ENCODE data around the gene MYL5. TPM values are rescaled to one million over a fixed set of nuclear protein-coding genes. Genes with fewer than 3 reads are reported as not detected.

The MYL5 gene
- total RNA-seq, 1 donor from 2014 or later, result 17.5 TPM

GRCh38 chr4:653080-653821 is 21.1 kb upstream of the MYL5 start:
- DNase-seq (ENCODE audit: low read depth) (no peak), FAIRE-seq (no peak)
- Histone ChIP-seq H3K9me3 (ENCODE audit: insufficient read depth, low read depth, low read length) (peaks cover 2% of the 10 kb centered on the region), H3K4me2 (ENCODE audit: low read length) (no peak overlapping the region), H3K27ac (ENCODE audit: low read depth, low read length) (no peak overlapping the region), H3K36me3 (ENCODE audit: insufficient read depth, low read length) (no peaks in the 10 kb centered on the region), H2AFZ (ENCODE audit: low read depth, low read length) (no peak overlapping the region), H3K27me3 (ENCODE audit: insufficient read depth, low read length) (peaks cover 4% of the 10 kb centered on the region), H4K20me1 (ENCODE audit: insufficient read depth, low read length) (no peaks in the 10 kb centered on the region), H3K4me1 (ENCODE audit: insufficient read depth, low read length) (no peaks in the 10 kb centered on the region), H3K79me2 (ENCODE audit: insufficient read depth, low read length) (no peaks in the 10 kb centered on the region), H3K4me3 (ENCODE audit: insufficient read depth, low read depth, low read length) (no peak overlapping the region), H3K9ac (ENCODE audit: low read length) (no peak overlapping the region)
- Mint-ChIP-seq H3K27ac (ENCODE audit: unreplicated experiment) (no peak overlapping the region), H3K4me1 (ENCODE audit: low read depth, unreplicated experiment) (no peaks in the 10 kb centered on the region), H3K27me3 (ENCODE audit: low read depth, unreplicated experiment) (peaks cover 21% of the 10 kb centered on the region), H3K36me3 (ENCODE audit: low read depth, unreplicated experiment) (no peaks in the 10 kb centered on the region), H3K4me3 (ENCODE audit: unreplicated experiment) (no peak overlapping the region), H3K9me3 (ENCODE audit: unreplicated experiment) (peaks cover 3% of the 10 kb centered on the region)
- TF ChIP-seq CTCF (IDR thresholded peaks at IDR 0.05; ENCODE audit: insufficient read depth, low read depth, low read length) (no peak), EZH2 (IDR thresholded peaks at IDR 0.05; ENCODE audit: insufficient read depth, low read length) (no peak)

- Histone ChIP-seq H4K20me1 (ENCODE audit: insufficient read depth, low read length) (no peaks in the 10 kb centered on the region), H3K4me2 (ENCODE audit: low read length) (no peak overlapping the region), H3K9me3 (ENCODE audit: insufficient read depth, low read depth, low read length) (peaks cover 8% of the 10 kb centered on the region), H2AFZ (ENCODE audit: low read depth, low read length) (no peak overlapping the region), H3K9ac (ENCODE audit: low read length) (no peak overlapping the region), H3K4me1 (ENCODE audit: insufficient read depth, low read length) (no peaks in the 10 kb centered on the region), H3K79me2 (ENCODE audit: insufficient read depth, low read length) (no peaks in the 10 kb centered on the region), H3K27ac (ENCODE audit: low read depth, low read length) (no peak overlapping the region), H3K27me3 (ENCODE audit: insufficient read depth, low read length) (peaks cover 4% of the 10 kb centered on the region), H3K4me3 (ENCODE audit: insufficient read depth, low read depth, low read length) (no peak overlapping the region), H3K36me3 (ENCODE audit: insufficient read depth, low read length) (no peaks in the 10 kb centered on the region)
- Mint-ChIP-seq H3K27ac (ENCODE audit: unreplicated experiment) (no peak overlapping the region), H3K27me3 (ENCODE audit: low read depth, unreplicated experiment) (peaks cover 21% of the 10 kb centered on the region), H3K9me3 (ENCODE audit: unreplicated experiment) (peaks cover 3% of the 10 kb centered on the region), H3K4me1 (ENCODE audit: low read depth, unreplicated experiment) (no peaks in the 10 kb centered on the region), H3K36me3 (ENCODE audit: low read depth, unreplicated experiment) (no peaks in the 10 kb centered on the region), H3K4me3 (ENCODE audit: unreplicated experiment) (no peak overlapping the region)
- no peak for DNase-seq (ENCODE audit: low read depth)
- TF ChIP-seq EZH2 (IDR thresholded peaks at IDR 0.05; ENCODE audit: insufficient read depth, low read length) (no peak), CTCF (IDR thresholded peaks at IDR 0.05; ENCODE audit: insufficient read depth, low read depth, low read length) (no peak)
- FAIRE-seq, result no peak
These were observed 20.4 kb upstream of the MYL5 start for GRCh38 chr4:653831-654502.

GRCh38 chr4:654503-654845 is 19.9 kb upstream of the MYL5 start:
- H4K20me1 ChIP-seq (ENCODE audit: insufficient read depth, low read length), result no peaks in the 10 kb centered on the region
- H3K79me2 ChIP-seq (ENCODE audit: insufficient read depth, low read length), result no peaks in the 10 kb centered on the region
- H3K4me3 Mint-ChIP-seq (ENCODE audit: unreplicated experiment), result no peak overlapping the region
- H3K27ac Mint-ChIP-seq (ENCODE audit: unreplicated experiment), result no peak overlapping the region
- no peaks in the 10 kb centered on the region for H3K36me3 ChIP-seq (ENCODE audit: insufficient read depth, low read length)
- H3K4me1 ChIP-seq (ENCODE audit: insufficient read depth, low read length), result no peaks in the 10 kb centered on the region
- no peak overlapping the region for H3K4me2 ChIP-seq (ENCODE audit: low read length)
- no peaks in the 10 kb centered on the region for H3K36me3 Mint-ChIP-seq (ENCODE audit: low read depth, unreplicated experiment)
- peaks cover 4% of the 10 kb centered on the region for H3K27me3 ChIP-seq (ENCODE audit: insufficient read depth, low read length)
- H3K27me3 Mint-ChIP-seq (ENCODE audit: low read depth, unreplicated experiment), result peaks cover 22% of the 10 kb centered on the region
- H2AFZ ChIP-seq (ENCODE audit: low read depth, low read length), result no peak overlapping the region
- H3K4me3 ChIP-seq (ENCODE audit: insufficient read depth, low read depth, low read length), result no peak overlapping the region
- FAIRE-seq, result no peak
- TF ChIP-seq EZH2 (IDR thresholded peaks at IDR 0.05; ENCODE audit: insufficient read depth, low read length), result no peak
- TF ChIP-seq CTCF (IDR thresholded peaks at IDR 0.05; ENCODE audit: insufficient read depth, low read depth, low read length), result no peak
- peaks cover 3% of the 10 kb centered on the region for H3K9me3 Mint-ChIP-seq (ENCODE audit: unreplicated experiment)
- peaks cover 13% of the 10 kb centered on the region for H3K9me3 ChIP-seq (ENCODE audit: insufficient read depth, low read depth, low read length)
- DNase-seq (ENCODE audit: low read depth), result no peak
- H3K9ac ChIP-seq (ENCODE audit: low read length), result no peak overlapping the region
- no peak overlapping the region for H3K27ac ChIP-seq (ENCODE audit: low read depth, low read length)
- no peaks in the 10 kb centered on the region for H3K4me1 Mint-ChIP-seq (ENCODE audit: low read depth, unreplicated experiment)
